Skeletal muscle tissue (tissue), 4 donors: Measurements from ENCODE around the gene SEMA4D. TPM values are rescaled to one million over a fixed set of nuclear protein-coding genes. Genes with fewer than 3 reads are reported as not detected.

Experiments
- H3K27ac ChIP-seq: one replicate; pipeline ENCODE4 v1.7.0; 2013; ENCODE audit warnings: mild to moderate bottlenecking, low read depth, low read length, inconsistent platforms
- H3K27me3 ChIP-seq, 3 donors: one replicate each; pipeline ENCODE4 v1.7.0; 2013; ENCODE audit warnings: low read length in 3 of 3; ENCODE audit not compliant: control insufficient read depth in 3 of 3, insufficient read depth in 3 of 3
- H3K36me3 ChIP-seq, 3 donors: one replicate each; pipeline ENCODE4 v1.7.0; 2013; ENCODE audit warnings: low read length in 3 of 3; ENCODE audit not compliant: control insufficient read depth in 3 of 3, insufficient read depth in 3 of 3
- H3K4me1 ChIP-seq, 3 donors: one replicate each; pipeline ENCODE4 v1.7.0; 2013; ENCODE audit warnings: low read length in 3 of 3, mild to moderate bottlenecking in 3 of 3; ENCODE audit not compliant: control insufficient read depth in 3 of 3, insufficient read depth in 3 of 3
- H3K4me3 ChIP-seq, 3 donors: one replicate each; pipeline ENCODE4 v1.7.0; 2013; ENCODE audit warnings: low read length in 3 of 3
- H3K9ac ChIP-seq, 3 donors: one replicate each; pipeline ENCODE4 v1.7.0; 2013; ENCODE audit warnings: low read length in 3 of 3, mild to moderate bottlenecking in 3 of 3, moderate library complexity in 2 of 3, low read depth in 1 of 3
- H3K9me3 ChIP-seq, 3 donors: one replicate each; pipeline ENCODE4 v1.7.0; 2013; ENCODE audit warnings: low read length in 3 of 3; ENCODE audit not compliant: control insufficient read depth in 3 of 3
- total RNA-seq: library from RNA; depleted of rRNA; stranded (reverse); fragments of >200 nt; gene quantifications from one replicate; pipeline ENCODE4 v1.2.3, GENCODE V29; 2014
- donor health status: Osteomylitis.

SEMA4D gene
- total RNA-seq, 1 donor from 2014 or later, result 14.6 TPM

GRCh38 chr9:89537166-89537565 lies 39.3 kb upstream of the SEMA4D start:
- peaks cover 0 to 7% (median 0%) of the 10 kb centered on the region in 3 donors for H3K27me3 ChIP-seq
- H3K4me1 ChIP-seq, result no peaks in the 10 kb centered on the region
- H3K9me3 ChIP-seq, result no peaks in the 10 kb centered on the region
- no peak overlapping the region for H3K4me3 ChIP-seq
- H3K36me3 ChIP-seq, result no peaks in the 10 kb centered on the region
- H3K9ac ChIP-seq, result no peak overlapping the region
- no peak overlapping the region for H3K27ac ChIP-seq

- H3K4me1 ChIP-seq, result no peaks in the 10 kb centered on the region
Observed at GRCh38 chr9:89536600-89536999, 38.7 kb upstream of the SEMA4D start.

GRCh38 chr9:89536145-89536574 lies 38.2 kb upstream of the SEMA4D start:
- Histone ChIP-seq H3K9ac (no peak overlapping the region), H3K4me3 (no peak overlapping the region), H3K27me3 (peaks cover 0 to 7% (median 0%) of the 10 kb centered on the region in 3 donors), H3K9me3 (no peaks in the 10 kb centered on the region), H3K4me1 (no peaks in the 10 kb centered on the region), H3K36me3 (no peaks in the 10 kb centered on the region), H3K27ac (no peak overlapping the region)

More at GRCh38 chr9:89536600-89536999, 38.7 kb upstream of the SEMA4D start:
- Histone ChIP-seq H3K27me3 (peaks cover 0 to 7% (median 0%) of the 10 kb centered on the region in 3 donors), H3K27ac (no peak overlapping the region), H3K9me3 (no peaks in the 10 kb centered on the region), H3K9ac (no peak overlapping the region), H3K4me3 (no peak overlapping the region), H3K36me3 (no peaks in the 10 kb centered on the region)

- Histone ChIP-seq H3K9ac (no peak overlapping the region), H3K9me3 (no peaks in the 10 kb centered on the region), H3K36me3 (no peaks in the 10 kb centered on the region), H3K27ac (no peak overlapping the region), H3K4me3 (no peak overlapping the region), H3K4me1 (no peaks in the 10 kb centered on the region), H3K27me3 (peaks cover 0 to 7% (median 0%) of the 10 kb centered on the region in 3 donors)
Observed at GRCh38 chr9:89535461-89535860, 37.5 kb upstream of the SEMA4D start.

GRCh38 chr9:89534515-89535287 lies 36.8 kb upstream of the SEMA4D start:
- Histone ChIP-seq H3K4me3 (no peak overlapping the region), H3K9me3 (no peaks in the 10 kb centered on the region), H3K36me3 (no peaks in the 10 kb centered on the region), H3K9ac (no peak overlapping the region), H3K4me1 (no peaks in the 10 kb centered on the region), H3K27ac (no peak overlapping the region), H3K27me3 (peaks cover 0 to 7% (median 0%) of the 10 kb centered on the region in 3 donors)

- H3K27ac ChIP-seq, result no peak overlapping the region
- H3K4me1 ChIP-seq, result no peaks in the 10 kb centered on the region
- no peaks in the 10 kb centered on the region for H3K9me3 ChIP-seq
- H3K9ac ChIP-seq, result no peak overlapping the region
- no peak overlapping the region for H3K4me3 ChIP-seq
- no peaks in the 10 kb centered on the region for H3K36me3 ChIP-seq
- peaks cover 0 to 7% (median 0%) of the 10 kb centered on the region in 3 donors for H3K27me3 ChIP-seq
Observed at GRCh38 chr9:89533411-89534095, 35.6 kb upstream of the SEMA4D start.

GRCh38 chr9:89532944-89533343 lies 35.0 kb upstream of the SEMA4D start:
- Histone ChIP-seq H3K4me1 (no peaks in the 10 kb centered on the region), H3K36me3 (no peaks in the 10 kb centered on the region), H3K27ac (no peak overlapping the region), H3K4me3 (no peak overlapping the region), H3K9ac (no peak overlapping the region), H3K27me3 (peaks cover 0 to 7% (median 0%) of the 10 kb centered on the region in 3 donors), H3K9me3 (no peaks in the 10 kb centered on the region)

- Histone ChIP-seq H3K36me3 (no peaks in the 10 kb centered on the region), H3K27ac (no peak overlapping the region), H3K4me3 (no peak overlapping the region), H3K9ac (no peak overlapping the region), H3K4me1 (no peaks in the 10 kb centered on the region), H3K27me3 (peaks cover 0 to 7% (median 0%) of the 10 kb centered on the region in 3 donors), H3K9me3 (no peaks in the 10 kb centered on the region)
Observed at GRCh38 chr9:89532478-89532877, 34.6 kb upstream of the SEMA4D start.

- Histone ChIP-seq H3K27ac (no peak overlapping the region), H3K36me3 (no peaks in the 10 kb centered on the region), H3K27me3 (peaks cover 0 to 7% (median 0%) of the 10 kb centered on the region in 3 donors), H3K9ac (no peak overlapping the region), H3K9me3 (no peaks in the 10 kb centered on the region), H3K4me1 (no peaks in the 10 kb centered on the region), H3K4me3 (no peak overlapping the region)
Observed at GRCh38 chr9:89531766-89532165, 33.9 kb upstream of the SEMA4D start.

GRCh38 chr9:89530726-89531125 lies 32.8 kb upstream of the SEMA4D start:
- Histone ChIP-seq H3K9me3 (no peaks in the 10 kb centered on the region), H3K9ac (no peak overlapping the region), H3K36me3 (no peaks in the 10 kb centered on the region), H3K4me1 (no peaks in the 10 kb centered on the region), H3K27me3 (peaks cover 0 to 7% (median 0%) of the 10 kb centered on the region in 3 donors), H3K4me3 (no peak overlapping the region), H3K27ac (no peak overlapping the region)
